NOMO-1 (cell line): ENCODE results near the gene TRIM62.

Experiments
- DNase-seq, 2 experiments: peaks; one replicate each; lab custom pipeline; 2025; ENCODE audit not compliant: unreplicated experiment in 2 of 2; lab: John Stamatoyannopoulos, UW

Gene TRIM62

GRCh38 chr1:33162141-33162540 is 19.7 kb downstream of the TRIM62 start:
- DNase-seq, result no peak

DNA sequence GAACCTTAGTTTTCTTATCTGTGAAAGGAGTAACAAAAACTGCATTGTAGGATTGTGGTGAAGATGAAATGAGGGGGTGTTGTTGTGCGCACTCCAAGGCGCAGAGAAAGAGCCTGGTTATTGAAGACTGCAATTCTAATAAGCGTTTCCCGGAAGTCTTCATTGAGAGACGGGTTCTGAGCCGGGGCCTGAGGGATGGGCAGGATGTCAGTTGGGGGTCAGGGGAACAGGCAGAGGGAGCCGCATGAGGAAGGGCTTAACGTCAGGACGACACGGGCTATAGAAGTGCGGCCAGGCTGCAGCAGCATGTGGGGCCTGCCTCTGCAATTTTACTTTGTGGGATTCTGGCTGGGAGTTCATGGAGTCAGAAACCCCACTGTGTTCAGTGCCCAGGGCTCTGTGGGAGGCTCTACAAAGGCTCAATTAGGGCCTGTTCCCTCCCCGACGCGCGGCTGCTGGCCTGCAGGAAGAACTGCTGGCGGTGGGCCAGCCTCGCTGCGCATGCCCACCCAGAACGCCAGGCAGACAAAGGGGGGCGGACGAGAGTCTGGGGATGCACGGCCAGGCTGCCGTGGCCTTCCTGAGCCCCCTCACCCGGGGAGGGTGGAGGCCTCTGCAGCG is 20.7 kb downstream of the TRIM62 start:
- no peak for DNase-seq

DNA sequence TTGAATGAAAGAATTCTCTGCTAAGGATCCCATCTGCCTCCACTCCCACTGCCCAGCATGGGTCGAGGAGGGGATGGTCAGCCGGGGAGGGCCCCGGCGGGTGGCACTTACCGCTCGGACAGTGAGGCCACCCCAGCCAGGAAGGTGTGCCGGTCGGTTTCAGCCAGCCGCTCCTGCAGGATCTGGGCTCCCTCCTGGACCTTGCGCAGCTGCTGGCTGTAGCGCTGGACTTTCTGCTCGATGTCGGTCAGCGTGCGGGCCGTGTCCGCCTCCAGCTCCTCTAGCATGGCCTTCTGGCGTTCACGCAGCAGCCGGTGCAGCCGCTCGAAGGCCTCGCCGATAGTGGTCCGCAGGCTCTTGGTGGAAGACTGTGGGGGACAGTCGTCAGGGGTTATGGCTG is 22.3 kb downstream of the TRIM62 start:
- no peak for DNase-seq

DNA sequence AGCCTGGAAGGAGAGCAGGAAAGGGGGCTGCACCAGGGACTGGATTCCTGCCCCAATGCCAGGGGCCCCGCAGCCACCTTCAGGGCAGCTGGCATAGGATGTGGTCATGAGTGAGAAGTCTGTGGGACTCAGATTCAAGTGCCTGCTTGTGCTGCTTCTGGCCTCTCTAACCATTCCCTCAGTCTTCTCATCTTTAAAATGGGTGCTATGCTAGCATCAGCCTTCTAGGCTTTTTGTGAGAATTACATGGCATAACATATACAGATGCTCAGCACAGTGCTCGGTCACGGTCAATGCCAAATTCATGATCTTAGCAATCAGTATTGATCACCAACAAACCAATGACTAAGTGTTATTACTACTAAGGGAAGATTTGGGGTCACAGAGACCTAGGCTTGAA is 23.5 kb downstream of the TRIM62 start:
- no peak for DNase-seq

DNA sequence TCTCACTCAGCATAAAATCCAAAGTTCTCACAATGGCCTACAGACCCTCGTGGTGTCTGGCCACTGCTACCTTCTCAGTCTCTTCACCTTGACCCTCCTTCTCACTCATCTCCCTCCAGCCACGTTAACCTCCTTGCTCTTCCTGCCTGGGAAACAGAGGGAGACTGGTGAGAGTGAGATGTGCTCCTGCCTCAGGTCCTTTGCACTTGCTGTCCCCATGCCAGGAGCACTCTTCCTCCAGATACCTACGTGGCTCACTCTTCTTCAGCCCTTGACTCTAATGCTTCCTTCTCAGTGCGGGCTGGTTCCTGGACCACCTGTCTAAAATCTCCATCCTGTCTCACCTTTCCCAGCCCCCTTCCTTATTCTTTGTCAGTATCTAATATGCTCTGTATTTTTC is 24.7 kb downstream of the TRIM62 start:
- DNase-seq, result no peak

GRCh38 chr1:33155877-33156538 is 25.8 kb downstream of the TRIM62 start:
- no peak for DNase-seq

GRCh38 chr1:33153650-33154049 is 28.2 kb downstream of the TRIM62 start:
- DNase-seq, result no peak

- no peak for DNase-seq
Measured at GRCh38 chr1:33152685-33153432, 29.0 kb downstream of the TRIM62 start.

DNA sequence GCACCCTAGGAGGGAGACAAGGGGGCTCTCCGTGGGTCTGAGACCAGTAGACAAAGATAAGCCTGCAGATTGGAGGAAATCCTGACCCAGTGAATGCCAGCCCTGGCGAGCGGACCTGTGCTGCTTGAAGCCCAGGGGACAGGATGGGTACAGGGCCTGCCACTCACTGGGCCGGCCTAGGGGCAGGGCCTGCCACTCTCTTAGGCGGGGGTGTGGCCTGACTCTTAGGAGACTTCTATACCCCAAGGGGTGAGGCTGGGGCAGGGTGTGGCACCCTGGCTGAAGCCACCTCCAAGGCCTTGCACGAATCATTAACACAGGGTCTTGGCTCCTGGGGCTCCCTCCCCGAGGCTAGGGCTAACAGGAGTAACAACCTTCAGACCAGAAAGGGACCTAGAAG is 30.7 kb downstream of the TRIM62 start:
- no peak for DNase-seq

- DNase-seq, result no peak
Measured at GRCh38 chr1:33150522-33150921, 31.3 kb downstream of the TRIM62 start.

GRCh38 chr1:33149453-33150190 is 32.2 kb downstream of the TRIM62 start:
- DNase-seq, result no peak

DNA sequence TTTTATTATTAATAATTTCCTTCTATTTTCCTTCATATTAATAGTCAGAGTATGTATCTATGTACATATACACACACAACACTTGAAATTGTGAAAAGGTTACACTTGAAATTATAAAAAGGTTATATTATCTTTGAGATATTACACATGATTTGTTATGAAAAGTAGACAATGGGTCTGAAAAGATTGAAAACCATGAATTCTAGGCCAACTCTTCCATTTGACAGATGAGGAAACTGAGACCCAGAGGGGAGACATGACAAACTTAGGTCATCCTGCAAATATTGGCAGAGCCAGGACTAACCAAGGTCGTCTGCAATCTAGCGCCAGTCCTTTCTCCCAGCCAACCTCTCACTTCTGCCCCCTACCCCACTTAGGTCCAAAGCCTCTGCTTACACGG is 33.2 kb downstream of the TRIM62 start:
- no peak for DNase-seq

DNA sequence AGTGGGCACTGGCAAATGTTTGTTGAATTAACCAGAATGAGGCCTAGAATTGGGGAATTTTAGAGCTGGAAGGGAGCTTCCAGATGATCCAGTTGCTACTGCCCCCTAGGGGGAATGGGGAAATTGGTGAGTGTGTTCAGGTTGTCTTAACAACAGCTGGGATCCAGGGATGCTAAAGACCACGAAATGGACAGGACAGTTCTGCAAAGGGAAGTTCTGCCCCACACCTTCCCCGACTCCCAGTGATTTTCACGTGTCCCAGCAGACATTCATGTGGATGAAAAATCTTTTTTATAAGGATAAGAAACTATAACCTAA is 33.9 kb downstream of the TRIM62 start:
- DNase-seq, result no peak

DNA sequence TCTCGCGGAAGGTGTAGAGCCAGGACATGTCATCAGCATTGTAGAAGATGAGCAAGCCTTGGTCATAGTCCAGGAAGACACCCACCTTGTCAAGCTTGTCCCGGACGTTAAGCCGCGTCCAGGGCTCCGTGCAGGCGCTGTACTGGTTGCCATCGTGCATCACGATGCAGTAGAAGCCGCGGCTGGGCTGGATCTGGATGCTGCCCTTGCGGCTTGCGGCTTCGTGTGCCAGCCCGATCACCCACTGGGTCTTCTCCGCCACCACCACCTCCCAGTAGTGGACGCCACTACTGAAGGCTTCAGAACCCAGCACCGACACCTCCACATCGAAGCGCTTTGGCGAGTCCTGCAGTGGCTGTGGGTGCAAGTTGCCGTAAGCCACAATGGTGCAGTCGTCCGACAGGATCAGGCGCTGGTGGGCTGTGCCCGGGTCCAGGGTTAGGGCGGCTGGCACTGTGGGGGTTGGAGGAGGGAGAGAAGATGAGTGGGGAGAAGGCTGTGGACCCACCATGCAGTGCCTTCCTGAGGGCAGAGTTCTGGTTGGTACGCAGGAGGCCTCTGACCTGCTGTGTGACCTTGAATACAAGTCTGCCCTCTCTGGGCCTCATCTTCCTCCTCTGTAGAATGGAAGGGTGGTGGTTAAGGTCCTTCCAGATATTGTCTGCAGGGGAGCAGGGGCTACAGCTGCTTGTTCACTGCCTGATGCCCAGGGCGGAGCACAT is 34.4 kb downstream of the TRIM62 start:
- no peak for DNase-seq

- DNase-seq, result no peak
Measured at GRCh38 chr1:33146003-33146402, 35.8 kb downstream of the TRIM62 start.

DNA sequence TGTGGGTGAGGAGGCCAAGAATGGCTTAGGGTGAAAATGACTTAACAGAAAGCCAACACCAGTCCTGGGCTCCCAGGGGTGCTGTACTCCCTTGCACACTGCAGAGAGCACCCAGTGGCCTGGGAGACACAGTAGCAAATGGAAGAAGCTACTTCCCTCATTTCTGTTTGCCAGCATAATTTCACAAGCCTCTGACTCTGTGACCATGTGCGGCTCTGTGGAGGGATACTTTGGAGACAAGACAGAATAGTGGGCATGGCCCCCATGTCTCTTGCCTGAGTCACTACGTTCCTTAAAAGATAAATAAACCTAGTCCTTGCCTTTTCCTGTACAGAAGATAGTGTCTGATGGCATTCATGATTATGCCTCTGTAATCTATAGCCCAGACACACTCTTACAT is 38.1 kb downstream of the TRIM62 start:
- no peak for DNase-seq

GRCh38 chr1:33143176-33143575 is 38.7 kb downstream of the TRIM62 start:
- no peak for DNase-seq

DNA sequence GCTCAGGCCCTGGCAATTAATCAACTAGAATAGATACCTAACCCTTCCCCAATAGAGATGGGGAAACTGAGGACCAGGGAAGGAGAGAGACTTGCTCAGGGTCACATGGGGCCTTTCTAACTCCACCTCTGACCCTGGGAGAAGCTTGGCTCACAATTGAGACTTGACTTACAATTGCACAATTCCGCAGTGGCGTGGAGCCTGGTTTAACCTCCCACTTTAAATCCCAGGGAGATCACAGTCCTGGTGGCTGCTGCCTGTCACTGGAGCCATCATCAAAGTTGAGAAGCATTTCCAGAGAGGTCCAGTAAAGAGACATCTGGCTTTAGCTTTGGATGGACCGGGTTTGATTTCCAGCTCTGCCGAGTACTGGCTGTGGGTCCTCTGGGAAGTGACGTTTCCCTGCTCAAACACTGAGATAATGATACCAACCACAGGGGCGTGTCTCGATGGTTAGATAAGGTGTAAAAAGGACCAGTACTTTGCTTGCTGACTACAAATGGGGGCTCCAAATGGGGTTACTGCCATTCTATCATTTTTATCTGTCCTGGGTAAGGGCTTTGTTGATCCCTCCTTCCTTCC is 39.3 kb downstream of the TRIM62 start:
- no peak for DNase-seq

GRCh38 chr1:33141781-33142180 is 40.1 kb downstream of the TRIM62 start:
- no peak for DNase-seq

DNA sequence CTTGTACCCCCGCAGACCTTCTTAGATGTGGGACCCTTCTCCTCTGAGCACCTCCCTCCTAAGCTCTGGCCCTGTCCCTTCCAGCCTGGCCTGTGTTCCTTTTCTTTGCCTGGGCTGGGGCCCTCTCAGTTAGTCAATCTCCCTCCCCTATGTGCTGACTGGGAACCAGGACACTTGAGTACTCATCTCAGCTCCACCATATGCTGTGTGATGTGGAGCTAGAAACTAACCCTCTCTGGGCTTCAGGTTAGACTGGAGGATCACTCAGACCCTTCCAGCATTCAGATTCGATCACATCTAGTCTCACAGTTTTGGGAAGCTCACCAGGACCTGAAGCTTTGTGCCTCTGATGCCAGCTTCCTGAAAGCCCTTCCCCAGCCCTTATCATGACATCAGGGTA is 40.6 kb downstream of the TRIM62 start:
- DNase-seq, result no peak
